ENCODE measurements around the gene AGPAT4. TPM values are rescaled to one million over a fixed set of nuclear protein-coding genes. Genes with fewer than 3 reads are reported as not detected.

Gene AGPAT4
- polyA plus RNA-seq, 1 donor (not counting 4 experiments of a cell fraction or from before 2014, with no cell fraction given), result 8.4 TPM

GRCh38 chr6:161152527-161152862 is 121.4 kb downstream of the AGPAT4 start:
- no peaks in the 10 kb centered on the region for H3K9me1 ChIP-seq (ENCODE audit: control insufficient read depth, extremely low read depth, insufficient read depth, low read length)
- no peak overlapping the region for H3K9ac ChIP-seq (ENCODE audit: control insufficient read depth, extremely low read depth, insufficient read depth, low read length)
- H4K20me1 ChIP-seq (ENCODE audit: control insufficient read depth, extremely low read depth, insufficient read depth, low read length), result no peaks in the 10 kb centered on the region
- dilution Hi-C loops (cut with MboI; ENCODE audit: extremely low pct_ligation_motif_present, low sequenced_read_pairs), result no loop called here
- no peaks in the 10 kb centered on the region for H3K9me3 ChIP-seq (ENCODE audit: control insufficient read depth, low read depth, low read length)
- H3K36me3 ChIP-seq (ENCODE audit: control insufficient read depth in 2 of 2, extremely low read depth in 1 of 2, insufficient read depth in 2 of 2, low read length in 2 of 2), result peaks cover 0 to 3% of the 10 kb centered on the region in 2 experiments
- no peak overlapping the region for H3K27ac ChIP-seq (ENCODE audit: control insufficient read depth, insufficient read depth, low read length)
- no peak for DNase-seq (ENCODE audit: low read depth, low spot score)
- H3K79me2 ChIP-seq (ENCODE audit: control insufficient read depth, insufficient read depth, low read length), result no peaks in the 10 kb centered on the region
- no peak overlapping the region for H3K4me2 ChIP-seq (ENCODE audit: control insufficient read depth, extremely low read depth, insufficient read depth, low read depth, low read length)
- H3K4me3 ChIP-seq (ENCODE audit: control insufficient read depth in 2 of 3, extremely low read depth in 1 of 3, insufficient read depth in 2 of 3, low read depth in 1 of 3, low read length in 3 of 3), result no peak overlapping the region
- H3K4me1 ChIP-seq (ENCODE audit: control insufficient read depth, extremely low read depth, insufficient read depth, low read length), result no peaks in the 10 kb centered on the region
- no peak for FAIRE-seq
- H2AFZ ChIP-seq (ENCODE audit: control insufficient read depth, low read length), result no peak overlapping the region
- TF ChIP-seq CTCF (optimal IDR thresholded peaks at IDR 0.05 in 1 of 3, IDR thresholded peaks at IDR 0.05 in 1 of 3, conservative IDR thresholded peaks at IDR 0.05 in 1 of 3; ENCODE audit: extremely low read depth in 1 of 3, insufficient read depth in 2 of 3, low read length in 3 of 3) (no peak), EZH2 (IDR thresholded peaks at IDR 0.05; ENCODE audit: low read length) (no peak)
- no peaks in the 10 kb centered on the region for H3K27me3 ChIP-seq (ENCODE audit: control insufficient read depth, extremely low read depth, insufficient read depth, low read length)

GRCh38 chr6:161151660-161152526 is 122.0 kb downstream of the AGPAT4 start:
- no peaks in the 10 kb centered on the region for H4K20me1 ChIP-seq (ENCODE audit: control insufficient read depth, extremely low read depth, insufficient read depth, low read length)
- FAIRE-seq (no peak), DNase-seq (ENCODE audit: low read depth, low spot score) (no peak)
- peaks cover 0 to 3% of the 10 kb centered on the region in 2 experiments for H3K36me3 ChIP-seq (ENCODE audit: control insufficient read depth in 2 of 2, extremely low read depth in 1 of 2, insufficient read depth in 2 of 2, low read length in 2 of 2)
- no peak for TF ChIP-seq EZH2 (IDR thresholded peaks at IDR 0.05; ENCODE audit: low read length)
- TF ChIP-seq CTCF (optimal IDR thresholded peaks at IDR 0.05 in 1 of 3, IDR thresholded peaks at IDR 0.05 in 1 of 3, conservative IDR thresholded peaks at IDR 0.05 in 1 of 3; ENCODE audit: extremely low read depth in 1 of 3, insufficient read depth in 2 of 3, low read length in 3 of 3), result no peak
- no peaks in the 10 kb centered on the region for H3K9me1 ChIP-seq (ENCODE audit: control insufficient read depth, extremely low read depth, insufficient read depth, low read length)
- H3K27ac ChIP-seq (ENCODE audit: control insufficient read depth, insufficient read depth, low read length), result no peak overlapping the region
- no peak overlapping the region for H3K4me2 ChIP-seq (ENCODE audit: control insufficient read depth, extremely low read depth, insufficient read depth, low read depth, low read length)
- no peak overlapping the region for H3K9ac ChIP-seq (ENCODE audit: control insufficient read depth, extremely low read depth, insufficient read depth, low read length)
- H3K9me3 ChIP-seq (ENCODE audit: control insufficient read depth, low read depth, low read length), result no peaks in the 10 kb centered on the region
- H3K4me3 ChIP-seq (ENCODE audit: control insufficient read depth in 2 of 3, extremely low read depth in 1 of 3, insufficient read depth in 2 of 3, low read depth in 1 of 3, low read length in 3 of 3), result no peak overlapping the region
- dilution Hi-C loops (cut with MboI; ENCODE audit: extremely low pct_ligation_motif_present, low sequenced_read_pairs), result no loop called here
- no peaks in the 10 kb centered on the region for H3K79me2 ChIP-seq (ENCODE audit: control insufficient read depth, insufficient read depth, low read length)
- H2AFZ ChIP-seq (ENCODE audit: control insufficient read depth, low read length), result no peak overlapping the region
- H3K27me3 ChIP-seq (ENCODE audit: control insufficient read depth, extremely low read depth, insufficient read depth, low read length), result no peaks in the 10 kb centered on the region
- no peaks in the 10 kb centered on the region for H3K4me1 ChIP-seq (ENCODE audit: control insufficient read depth, extremely low read depth, insufficient read depth, low read length)
